ENCODE measurements around the gene MACROD2.
"Not testable (repeated sequence)": the region's sequence is repeated elsewhere in the genome, so short reads cannot be mapped to it uniquely, and the experiment has no call there.

Gene MACROD2

GRCh38 chr20:15332711-15333160, 1337.4 kb downstream of the MACROD2 start:
- no peak for DNase-seq (ENCODE audit: low read depth in 1 of 2, low spot score in 1 of 2)
- no peak for TF ChIP-seq JUND (IDR thresholded peaks at IDR 0.05; ENCODE audit: low read depth)
- in situ Hi-C loops (cut with HindIII; ENCODE audit: low pct_unique_long_range_greater_than_20kb, low sequenced_read_pairs), result no loop called here

GRCh38 chr20:15333170-15333569, 1337.9 kb downstream of the MACROD2 start:
- DNase-seq (ENCODE audit: low read depth in 1 of 2, low spot score in 1 of 2), result no peak
- in situ Hi-C loops (cut with HindIII; ENCODE audit: low pct_unique_long_range_greater_than_20kb, low sequenced_read_pairs), result no loop called here
- TF ChIP-seq JUND (IDR thresholded peaks at IDR 0.05; ENCODE audit: low read depth), result no peak

GRCh38 chr20:15336011-15336410, 1340.7 kb downstream of the MACROD2 start:
- TF ChIP-seq JUND (IDR thresholded peaks at IDR 0.05; ENCODE audit: low read depth), result no peak
- peak in 1 of 2 experiments; percentile 6 for DNase-seq (ENCODE audit: low read depth in 1 of 2, low spot score in 1 of 2)
- in situ Hi-C loops (cut with HindIII; ENCODE audit: low pct_unique_long_range_greater_than_20kb, low sequenced_read_pairs), result no loop called here

- DNase-seq (ENCODE audit: low read depth in 1 of 2, low spot score in 1 of 2), result no peak
- TF ChIP-seq JUND (IDR thresholded peaks at IDR 0.05; ENCODE audit: low read depth), result no peak
- in situ Hi-C loops (cut with HindIII; ENCODE audit: low pct_unique_long_range_greater_than_20kb, low sequenced_read_pairs), result no loop called here
Observed at GRCh38 chr20:15336536-15336935, 1341.2 kb downstream of the MACROD2 start.

- TF ChIP-seq JUND (IDR thresholded peaks at IDR 0.05; ENCODE audit: low read depth), result no peak
- DNase-seq (ENCODE audit: low read depth in 1 of 2, low spot score in 1 of 2), result no peak
- in situ Hi-C loops (cut with HindIII; ENCODE audit: low pct_unique_long_range_greater_than_20kb, low sequenced_read_pairs), result no loop called here
Observed at GRCh38 chr20:15339264-15339663, 1343.9 kb downstream of the MACROD2 start.

GRCh38 chr20:15342991-15343523, 1347.7 kb downstream of the MACROD2 start:
- no peak for TF ChIP-seq JUND (IDR thresholded peaks at IDR 0.05; ENCODE audit: low read depth)
- no peak for DNase-seq (ENCODE audit: low read depth in 1 of 2, low spot score in 1 of 2)
- in situ Hi-C loops (cut with HindIII; ENCODE audit: low pct_unique_long_range_greater_than_20kb, low sequenced_read_pairs), result no loop called here

- TF ChIP-seq JUND (IDR thresholded peaks at IDR 0.05; ENCODE audit: low read depth), result no peak
- in situ Hi-C loops (cut with HindIII; ENCODE audit: low pct_unique_long_range_greater_than_20kb, low sequenced_read_pairs), result no loop called here
- no peak for DNase-seq (ENCODE audit: low read depth in 1 of 2, low spot score in 1 of 2)
Observed at GRCh38 chr20:15345287-15345686, 1350.0 kb downstream of the MACROD2 start.

- TF ChIP-seq JUND (IDR thresholded peaks at IDR 0.05; ENCODE audit: low read depth), result no peak
- in situ Hi-C loops (cut with HindIII; ENCODE audit: low pct_unique_long_range_greater_than_20kb, low sequenced_read_pairs), result no loop called here
- no peak for DNase-seq (ENCODE audit: low read depth in 1 of 2, low spot score in 1 of 2)
Observed at GRCh38 chr20:15346657-15347280, 1351.5 kb downstream of the MACROD2 start.

GRCh38 chr20:15359056-15359455, 1363.7 kb downstream of the MACROD2 start:
- in situ Hi-C loops (cut with HindIII; ENCODE audit: low pct_unique_long_range_greater_than_20kb, low sequenced_read_pairs), result no loop called here
- no peak for TF ChIP-seq JUND (IDR thresholded peaks at IDR 0.05; ENCODE audit: low read depth)
- DNase-seq (ENCODE audit: low read depth in 1 of 2, low spot score in 1 of 2), result no peak

GRCh38 chr20:15362849-15363248, 1367.5 kb downstream of the MACROD2 start:
- no peak for TF ChIP-seq JUND (IDR thresholded peaks at IDR 0.05; ENCODE audit: low read depth)
- no peak for DNase-seq (ENCODE audit: low read depth in 1 of 2, low spot score in 1 of 2)
- in situ Hi-C loops (cut with HindIII; ENCODE audit: low pct_unique_long_range_greater_than_20kb, low sequenced_read_pairs), result no loop called here

GRCh38 chr20:15364781-15365180, 1369.5 kb downstream of the MACROD2 start:
- TF ChIP-seq JUND (IDR thresholded peaks at IDR 0.05; ENCODE audit: low read depth), result no peak
- DNase-seq (ENCODE audit: low read depth in 1 of 2, low spot score in 1 of 2), result no peak
- in situ Hi-C loops (cut with HindIII; ENCODE audit: low pct_unique_long_range_greater_than_20kb, low sequenced_read_pairs), result no loop called here

- DNase-seq (ENCODE audit: low read depth in 1 of 2, low spot score in 1 of 2), result no peak
- no peak for TF ChIP-seq JUND (IDR thresholded peaks at IDR 0.05; ENCODE audit: low read depth)
- in situ Hi-C loops (cut with HindIII; ENCODE audit: low pct_unique_long_range_greater_than_20kb, low sequenced_read_pairs), result no loop called here
Observed at GRCh38 chr20:15370370-15370769, 1375.1 kb downstream of the MACROD2 start.

- in situ Hi-C loops (cut with HindIII; ENCODE audit: low pct_unique_long_range_greater_than_20kb, low sequenced_read_pairs), result no loop called here
- no peak for TF ChIP-seq JUND (IDR thresholded peaks at IDR 0.05; ENCODE audit: low read depth)
- DNase-seq (ENCODE audit: low read depth in 1 of 2, low spot score in 1 of 2), result no peak
Observed at GRCh38 chr20:15374682-15375081, 1379.4 kb downstream of the MACROD2 start.

GRCh38 chr20:15375836-15376235, 1380.5 kb downstream of the MACROD2 start:
- DNase-seq (ENCODE audit: low read depth in 1 of 2, low spot score in 1 of 2), result no peak
- TF ChIP-seq JUND (IDR thresholded peaks at IDR 0.05; ENCODE audit: low read depth), result no peak
- in situ Hi-C loops (cut with HindIII; ENCODE audit: low pct_unique_long_range_greater_than_20kb, low sequenced_read_pairs), result no loop called here

- DNase-seq (ENCODE audit: low read depth in 1 of 2, low spot score in 1 of 2), result not testable (repeated sequence)
Observed at GRCh38 chr20:15377603-15378002, 1382.3 kb downstream of the MACROD2 start.

More at GRCh38 chr20:15377603-15378002, 1382.3 kb downstream of the MACROD2 start:
- in situ Hi-C loops (cut with HindIII; ENCODE audit: low pct_unique_long_range_greater_than_20kb, low sequenced_read_pairs), result not testable (repeated sequence)

All from T47D (cell line).